NCI-H1436 (cell line): ENCODE measurements around the gene SULT1C4.
"Not testable (repeated sequence)": the region's sequence is repeated elsewhere in the genome, so short reads cannot be mapped to it uniquely, and the experiment has no call there.

Source experiments
- DNase-seq: peaks from one replicate; lab custom pipeline; 2025; lab: John Stamatoyannopoulos, UW

SULT1C4 gene

GRCh38 chr2:108377815-108378630 lies at the start of gene SULT1C4:
Gene SULT1C4, plus strand, starts transcription at chr2:108377954. Its CDS starts 384 bp downstream, at chr2:108378338.
- DNase-seq, result no peak

GRCh38 chr2:108329771-108330170 lies 48.0 kb upstream of the SULT1C4 start:
- DNase-seq, result no peak

GRCh38 chr2:108330979-108331378 lies 46.8 kb upstream of the SULT1C4 start:
- no peak for DNase-seq

- DNase-seq, result no peak
Measured at GRCh38 chr2:108345951-108346350, 31.8 kb upstream of the SULT1C4 start.

GRCh38 chr2:108346827-108347226 lies 30.9 kb upstream of the SULT1C4 start:
- DNase-seq, result no peak

- DNase-seq, result no peak
Measured at GRCh38 chr2:108347786-108348185, 30.0 kb upstream of the SULT1C4 start.

GRCh38 chr2:108348816-108349570 lies 28.8 kb upstream of the SULT1C4 start:
- no peak for DNase-seq

GRCh38 chr2:108349571-108349928 lies 28.2 kb upstream of the SULT1C4 start:
- DNase-seq, result no peak

GRCh38 chr2:108351889-108352288 lies 25.9 kb upstream of the SULT1C4 start:
- no peak for DNase-seq

GRCh38 chr2:108354136-108354535 lies 23.6 kb upstream of the SULT1C4 start:
- DNase-seq, result no peak

- no peak for DNase-seq
Measured at GRCh38 chr2:108355906-108356734, 21.6 kb upstream of the SULT1C4 start.

- DNase-seq, result not testable (repeated sequence)
Measured at GRCh38 chr2:108359336-108359735, 18.4 kb upstream of the SULT1C4 start.

GRCh38 chr2:108360776-108361468 lies 16.8 kb upstream of the SULT1C4 start:
- DNase-seq, result no peak

- DNase-seq, result no peak
Measured at GRCh38 chr2:108363024-108363907, 14.5 kb upstream of the SULT1C4 start.

- DNase-seq, result no peak
Measured at GRCh38 chr2:108363908-108364225, 13.9 kb upstream of the SULT1C4 start.

- DNase-seq, result no peak
Measured at GRCh38 chr2:108364676-108365297, 13.0 kb upstream of the SULT1C4 start.

- no peak for DNase-seq
Measured at GRCh38 chr2:108365656-108366055, 12.1 kb upstream of the SULT1C4 start.

GRCh38 chr2:108367014-108367413 lies 10.7 kb upstream of the SULT1C4 start:
- no peak for DNase-seq

GRCh38 chr2:108367561-108368175 lies 10.1 kb upstream of the SULT1C4 start:
- DNase-seq, result no peak

- no peak for DNase-seq
Measured at GRCh38 chr2:108369153-108369552, 8.6 kb upstream of the SULT1C4 start.
